GM12878 (cell line): Measurements from ENCODE around the gene LRFN2. TPM values are rescaled to one million over a fixed set of nuclear protein-coding genes. Genes with fewer than 3 reads are reported as not detected.

Source experiments
- ATAC-seq: fragments of 200-7000 bp; cut with Tn5 transposase; 3 replicates; pipeline ENCODE4 v1.9.1; 2020; ENCODE audit warnings: mild to moderate bottlenecking, moderate library complexity
- BruUV-seq: library from RNA; stranded (reverse); fragments of 400-500 nt; replicated peaks from 2 replicates; lab custom pipeline; 2021; lab: Mats Ljungman, UMichigan
- CTCF ChIA-PET: fragments of 300-600 bp; sonication (Branson Sonifier 250); formaldehyde crosslinking; extraction: SDS; loops from one replicate; lab custom pipeline; 2021; ENCODE audit warnings: inconsistent platforms; lab: Yijun Ruan, JAX
- POLR2A ChIA-PET: fragments of 350-600 bp; formaldehyde crosslinking; extraction: SDS; loops from one replicate; lab custom pipeline; 2021; ENCODE audit warnings: inconsistent platforms; lab: Charles Lee
- RAD21 ChIA-PET: fragments of 300-600 bp; sonication (Branson Sonifier 250); formaldehyde crosslinking; loops from one replicate; lab custom pipeline; 2023; ENCODE audit warnings: antibody characterized with exemption; ENCODE audit not compliant: unreplicated experiment; lab: Charles Lee
- SMC1A ChIA-PET: fragments of 300-600 bp; sonication (Branson Sonifier 250); formaldehyde crosslinking; loops from one replicate; lab custom pipeline; 2023; ENCODE audit not compliant: unreplicated experiment, uncharacterized antibody; lab: Charles Lee
- DNase-seq: peaks from one replicate; pipeline ENCODE4 v3.0.0-alpha.2; 2011; ENCODE audit warnings: low read depth, low spot score
- FAIRE-seq: peaks from 3 replicates; lab custom pipeline; 2011; peaks lifted over from hg19 to GRCh38; lab: Jason Lieb, UNC
- H2AFZ ChIP-seq: 2 replicates; pipeline ENCODE4 v1.6.0; 2011; ENCODE audit warnings: low read depth, low read length, control low read depth; ENCODE audit not compliant: control insufficient read depth
- H3K27ac ChIP-seq: 2 replicates; pipeline ENCODE4 v1.5.1; 2011; ENCODE audit warnings: control low read depth; ENCODE audit not compliant: control insufficient read depth, insufficient read depth
- H3K27me3 ChIP-seq, 2 experiments: replicated peaks in 1 of 2; 2 replicates each; pipeline versions ENCODE4 v1.6.0 to v1.6.1; 2011; ENCODE audit warnings: low read length in 1 of 2; ENCODE audit not compliant: control insufficient read depth in 2 of 2, insufficient read depth in 2 of 2
- H3K36me3 ChIP-seq, 2 experiments: 2 replicates each; pipeline ENCODE4 v1.5.1; 2011; ENCODE audit warnings: low read length in 1 of 2; ENCODE audit not compliant: control insufficient read depth in 2 of 2, insufficient read depth in 2 of 2
- H3K4me1 ChIP-seq: 2 replicates; pipeline ENCODE4 v1.6.1; 2011; ENCODE audit warnings: mild to moderate bottlenecking, low read length, moderate library complexity, mixed read lengths; ENCODE audit not compliant: control insufficient read depth, insufficient read depth
- H3K4me2 ChIP-seq: 2 replicates; pipeline ENCODE4 v1.6.0; 2011; ENCODE audit warnings: control low read depth; ENCODE audit not compliant: control insufficient read depth, insufficient read depth
- H3K4me3 ChIP-seq: fragments of 200-600 bp; sonication (generic); 2 replicates; pipeline ENCODE4 v1.5.1; 2016
- H3K79me2 ChIP-seq: 2 replicates; pipeline ENCODE4 v1.6.0; 2011; ENCODE audit warnings: low read length; ENCODE audit not compliant: control insufficient read depth, insufficient read depth
- H3K9ac ChIP-seq: 2 replicates; pipeline ENCODE4 v1.8.0; 2011; ENCODE audit warnings: low read length, control low read depth, mixed read lengths; ENCODE audit not compliant: control insufficient read depth, insufficient read depth
- H3K9me3 ChIP-seq: replicated peaks from 3 replicates; pipeline ENCODE4 v1.5.1; 2011; ENCODE audit warnings: mild to moderate bottlenecking, low read length; ENCODE audit not compliant: control insufficient read depth, insufficient read depth
- H4K20me1 ChIP-seq: 2 replicates; pipeline ENCODE4 v1.6.0; 2011; ENCODE audit not compliant: control insufficient read depth, insufficient read depth
- GATAD2B ChIP-seq: fragments of 450-650 bp; conservative IDR thresholded peaks from 2 replicates; pipeline ENCODE4 v1.6.1; 2017; ENCODE audit warnings: low read depth, mild to moderate bottlenecking, moderate library complexity
- HCFC1 ChIP-seq: fragments of 150-350 bp; IDR thresholded peaks from 2 replicates; pipeline ENCODE4 v1.6.1; 2014; ENCODE audit warnings: low read length
- NR2C2 ChIP-seq: IDR thresholded peaks from 2 replicates; pipeline ENCODE4 v1.6.1; 2011; ENCODE audit warnings: borderline replicate concordance, low read depth; ENCODE audit not compliant: control insufficient read depth, insufficient read length
- RAD21 ChIP-seq: IDR thresholded peaks from 2 replicates; pipeline ENCODE4 v1.6.1; 2011; ENCODE audit warnings: mild to moderate bottlenecking, low read depth, low read length, moderate library complexity; ENCODE audit not compliant: insufficient read depth
- TCF7 ChIP-seq: IDR thresholded peaks from 2 replicates; pipeline ENCODE4 v1.6.1; 2014; ENCODE audit warnings: antibody characterized with exemption, borderline replicate concordance
- WGBS: methylation state at CpG from one replicate; pipeline ENCODE4 v1.1.6; 2016; ENCODE audit warnings: low lambda C conversion rate; ENCODE audit not compliant: insufficient replicate concordance, insufficient coverage; ENCODE audit errors: missing lambda C conversion rate; 5-methylcytosine and 5-hydroxymethylcytosine counted together
- in situ Hi-C: fragments of 300-500 bp; cut with MboI; formaldehyde crosslinking; loops from 9 replicates; pipeline ENCODE4 v1.14.3; 2018; ENCODE audit warnings: mixed read lengths
- intact Hi-C: fragments of 100-400 bp; cut with micrococcal nuclease; formaldehyde crosslinking; loops from one replicate; pipeline ENCODE4 v1.14.2; 2022; ENCODE audit not compliant: unreplicated experiment
- polyA plus RNA-seq, 11 experiments: library from polyadenylated mRNA; depleted of rRNA in 4 of 11; unstranded in 6 of 11; stranded (reverse) in 5 of 11; fragments of >200 nt; fragmentation: Nextera tagmentation in 4 of 11; fragmentation: Illumina TruSeq in 1 of 11; extraction: Ambion mirVana in 4 of 11; extraction: Trizol in 1 of 11; gene quantifications; 1 replicate in 1 of 11; 2 replicates in 10 of 11; pipeline versions ENCODE4 v1.2.1 to v1.2.3, GENCODE V29; 2011 to 2016; ENCODE audit warnings: inconsistent platforms in 2 of 11, missing spikeins in 2 of 11, low read depth in 1 of 11
- total RNA-seq, 4 experiments: library from RNA; depleted of rRNA in 3 of 4; stranded (reverse); fragments of >200 nt in 3 of 4; fragmentation: Illumina TruSeq in 1 of 4; extraction: Trizol in 1 of 4; gene quantifications; 2 replicates each; pipeline versions ENCODE4 v1.2.1 to v1.2.3, GENCODE V29; 2013 to 2021
- TF ChIP-seq, protein P1 (sequence below): IDR thresholded peaks from 2 replicates; pipeline ENCODE4 v1.6.1; 2012; ENCODE audit warnings: improper control_type of control experiment, low read depth, low read length; ENCODE audit not compliant: insufficient replicate concordance
- TF ChIP-seq, protein P2 (sequence below): fragments of 450-650 bp; formaldehyde crosslinking; IDR thresholded peaks from 2 replicates; pipeline ENCODE4 v1.4.0; 2022; ENCODE audit warnings: mild to moderate bottlenecking, moderate library complexity
- TF ChIP-seq, protein P3 (sequence below): IDR thresholded peaks from 2 replicates; pipeline ENCODE4 v1.6.1; 2012; ENCODE audit warnings: low read length, inconsistent platforms
- TF ChIP-seq, protein P4 (sequence below): fragments of 450-650 bp; IDR thresholded peaks from 2 replicates; pipeline ENCODE4 v1.6.1; 2017; ENCODE audit warnings: mild to moderate bottlenecking, moderate library complexity

LRFN2 gene
- total and polyA plus RNA-seq, 10 of the 15 experiments (the other 5 are each of a cell fraction or from before 2014, with no cell fraction given), result not detected

DNA sequence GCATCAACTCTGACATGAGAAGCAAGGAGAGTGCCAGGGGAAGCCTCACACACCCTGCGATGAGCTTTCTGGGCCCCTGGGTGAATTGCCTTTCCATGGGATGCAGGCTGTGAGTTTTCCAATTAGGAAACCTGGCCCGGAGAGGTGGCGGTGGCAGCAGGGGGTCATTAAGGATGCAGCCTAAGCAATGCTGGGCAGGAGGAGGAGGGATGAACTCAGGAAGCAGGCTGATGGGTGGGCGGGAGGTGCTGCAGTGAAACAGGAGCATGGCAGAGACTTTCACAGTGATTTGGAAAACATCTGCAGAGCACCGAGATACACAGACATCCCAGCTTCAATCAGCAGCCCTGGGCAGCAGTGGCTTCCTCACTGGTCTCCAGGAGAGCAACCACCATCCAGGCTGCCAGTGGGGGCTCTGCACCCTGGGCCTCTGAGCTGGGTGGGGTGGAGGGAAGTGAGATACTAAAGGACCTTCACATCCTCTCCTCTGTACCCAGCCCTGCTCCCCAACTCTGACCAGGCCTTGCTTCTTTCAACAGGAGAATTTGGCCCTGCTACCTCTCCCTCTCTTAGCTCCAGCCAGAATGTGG is 44.9 kb downstream of the LRFN2 start:
- CTCF ChIA-PET, result no interaction called here
- no peaks in the 10 kb centered on the region; a peak in 3 of 4 replicates for H3K27me3 ChIP-seq
- TF ChIP-seq, protein P1, sequence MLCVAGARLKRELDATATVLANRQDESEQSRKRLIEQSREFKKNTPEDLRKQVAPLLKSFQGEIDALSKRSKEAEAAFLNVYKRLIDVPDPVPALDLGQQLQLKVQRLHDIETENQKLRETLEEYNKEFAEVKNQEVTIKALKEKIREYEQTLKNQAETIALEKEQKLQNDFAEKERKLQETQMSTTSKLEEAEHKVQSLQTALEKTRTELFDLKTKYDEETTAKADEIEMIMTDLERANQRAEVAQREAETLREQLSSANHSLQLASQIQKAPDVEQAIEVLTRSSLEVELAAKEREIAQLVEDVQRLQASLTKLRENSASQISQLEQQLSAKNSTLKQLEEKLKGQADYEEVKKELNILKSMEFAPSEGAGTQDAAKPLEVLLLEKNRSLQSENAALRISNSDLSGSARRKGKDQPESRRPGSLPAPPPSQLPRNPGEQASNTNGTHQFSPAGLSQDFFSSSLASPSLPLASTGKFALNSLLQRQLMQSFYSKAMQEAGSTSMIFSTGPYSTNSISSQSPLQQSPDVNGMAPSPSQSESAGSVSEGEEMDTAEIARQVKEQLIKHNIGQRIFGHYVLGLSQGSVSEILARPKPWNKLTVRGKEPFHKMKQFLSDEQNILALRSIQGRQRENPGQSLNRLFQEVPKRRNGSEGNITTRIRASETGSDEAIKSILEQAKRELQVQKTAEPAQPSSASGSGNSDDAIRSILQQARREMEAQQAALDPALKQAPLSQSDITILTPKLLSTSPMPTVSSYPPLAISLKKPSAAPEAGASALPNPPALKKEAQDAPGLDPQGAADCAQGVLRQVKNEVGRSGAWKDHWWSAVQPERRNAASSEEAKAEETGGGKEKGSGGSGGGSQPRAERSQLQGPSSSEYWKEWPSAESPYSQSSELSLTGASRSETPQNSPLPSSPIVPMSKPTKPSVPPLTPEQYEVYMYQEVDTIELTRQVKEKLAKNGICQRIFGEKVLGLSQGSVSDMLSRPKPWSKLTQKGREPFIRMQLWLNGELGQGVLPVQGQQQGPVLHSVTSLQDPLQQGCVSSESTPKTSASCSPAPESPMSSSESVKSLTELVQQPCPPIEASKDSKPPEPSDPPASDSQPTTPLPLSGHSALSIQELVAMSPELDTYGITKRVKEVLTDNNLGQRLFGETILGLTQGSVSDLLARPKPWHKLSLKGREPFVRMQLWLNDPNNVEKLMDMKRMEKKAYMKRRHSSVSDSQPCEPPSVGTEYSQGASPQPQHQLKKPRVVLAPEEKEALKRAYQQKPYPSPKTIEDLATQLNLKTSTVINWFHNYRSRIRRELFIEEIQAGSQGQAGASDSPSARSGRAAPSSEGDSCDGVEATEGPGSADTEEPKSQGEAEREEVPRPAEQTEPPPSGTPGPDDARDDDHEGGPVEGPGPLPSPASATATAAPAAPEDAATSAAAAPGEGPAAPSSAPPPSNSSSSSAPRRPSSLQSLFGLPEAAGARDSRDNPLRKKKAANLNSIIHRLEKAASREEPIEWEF, result no peak
- TF ChIP-seq HCFC1 (no peak), GATAD2B (no peak), NR2C2 (no peak), RAD21 (no peak), TCF7 (no peak)
- TF ChIP-seq, protein P2, sequence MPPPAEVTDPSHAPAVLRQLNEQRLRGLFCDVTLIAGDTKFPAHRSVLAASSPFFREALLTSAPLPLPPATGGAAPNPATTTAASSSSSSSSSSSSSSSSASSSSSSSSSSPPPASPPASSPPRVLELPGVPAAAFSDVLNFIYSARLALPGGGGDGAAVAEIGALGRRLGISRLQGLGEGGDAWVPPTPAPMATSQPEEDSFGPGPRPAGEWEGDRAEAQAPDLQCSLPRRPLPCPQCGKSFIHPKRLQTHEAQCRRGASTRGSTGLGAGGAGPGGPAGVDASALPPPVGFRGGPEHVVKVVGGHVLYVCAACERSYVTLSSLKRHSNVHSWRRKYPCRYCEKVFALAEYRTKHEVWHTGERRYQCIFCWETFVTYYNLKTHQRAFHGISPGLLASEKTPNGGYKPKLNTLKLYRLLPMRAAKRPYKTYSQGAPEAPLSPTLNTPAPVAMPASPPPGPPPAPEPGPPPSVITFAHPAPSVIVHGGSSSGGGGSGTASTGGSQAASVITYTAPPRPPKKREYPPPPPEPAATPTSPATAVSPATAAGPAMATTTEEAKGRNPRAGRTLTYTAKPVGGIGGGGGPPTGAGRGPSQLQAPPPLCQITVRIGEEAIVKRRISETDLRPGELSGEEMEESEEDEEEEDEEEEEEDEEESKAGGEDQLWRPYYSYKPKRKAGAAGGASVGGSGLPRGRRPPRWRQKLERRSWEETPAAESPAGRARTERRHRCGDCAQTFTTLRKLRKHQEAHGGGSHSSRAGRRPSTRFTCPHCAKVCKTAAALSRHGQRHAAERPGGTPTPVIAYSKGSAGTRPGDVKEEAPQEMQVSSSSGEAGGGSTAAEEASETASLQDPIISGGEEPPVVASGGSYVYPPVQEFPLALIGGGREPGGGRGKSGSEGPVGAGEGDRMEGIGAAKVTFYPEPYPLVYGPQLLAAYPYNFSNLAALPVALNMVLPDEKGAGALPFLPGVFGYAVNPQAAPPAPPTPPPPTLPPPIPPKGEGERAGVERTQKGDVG (CRISPR knock-in tag), result no peak
- TF ChIP-seq, protein P3, sequence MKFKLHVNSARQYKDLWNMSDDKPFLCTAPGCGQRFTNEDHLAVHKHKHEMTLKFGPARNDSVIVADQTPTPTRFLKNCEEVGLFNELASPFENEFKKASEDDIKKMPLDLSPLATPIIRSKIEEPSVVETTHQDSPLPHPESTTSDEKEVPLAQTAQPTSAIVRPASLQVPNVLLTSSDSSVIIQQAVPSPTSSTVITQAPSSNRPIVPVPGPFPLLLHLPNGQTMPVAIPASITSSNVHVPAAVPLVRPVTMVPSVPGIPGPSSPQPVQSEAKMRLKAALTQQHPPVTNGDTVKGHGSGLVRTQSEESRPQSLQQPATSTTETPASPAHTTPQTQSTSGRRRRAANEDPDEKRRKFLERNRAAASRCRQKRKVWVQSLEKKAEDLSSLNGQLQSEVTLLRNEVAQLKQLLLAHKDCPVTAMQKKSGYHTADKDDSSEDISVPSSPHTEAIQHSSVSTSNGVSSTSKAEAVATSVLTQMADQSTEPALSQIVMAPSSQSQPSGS, result no peak
- TF ChIP-seq, protein P4, sequence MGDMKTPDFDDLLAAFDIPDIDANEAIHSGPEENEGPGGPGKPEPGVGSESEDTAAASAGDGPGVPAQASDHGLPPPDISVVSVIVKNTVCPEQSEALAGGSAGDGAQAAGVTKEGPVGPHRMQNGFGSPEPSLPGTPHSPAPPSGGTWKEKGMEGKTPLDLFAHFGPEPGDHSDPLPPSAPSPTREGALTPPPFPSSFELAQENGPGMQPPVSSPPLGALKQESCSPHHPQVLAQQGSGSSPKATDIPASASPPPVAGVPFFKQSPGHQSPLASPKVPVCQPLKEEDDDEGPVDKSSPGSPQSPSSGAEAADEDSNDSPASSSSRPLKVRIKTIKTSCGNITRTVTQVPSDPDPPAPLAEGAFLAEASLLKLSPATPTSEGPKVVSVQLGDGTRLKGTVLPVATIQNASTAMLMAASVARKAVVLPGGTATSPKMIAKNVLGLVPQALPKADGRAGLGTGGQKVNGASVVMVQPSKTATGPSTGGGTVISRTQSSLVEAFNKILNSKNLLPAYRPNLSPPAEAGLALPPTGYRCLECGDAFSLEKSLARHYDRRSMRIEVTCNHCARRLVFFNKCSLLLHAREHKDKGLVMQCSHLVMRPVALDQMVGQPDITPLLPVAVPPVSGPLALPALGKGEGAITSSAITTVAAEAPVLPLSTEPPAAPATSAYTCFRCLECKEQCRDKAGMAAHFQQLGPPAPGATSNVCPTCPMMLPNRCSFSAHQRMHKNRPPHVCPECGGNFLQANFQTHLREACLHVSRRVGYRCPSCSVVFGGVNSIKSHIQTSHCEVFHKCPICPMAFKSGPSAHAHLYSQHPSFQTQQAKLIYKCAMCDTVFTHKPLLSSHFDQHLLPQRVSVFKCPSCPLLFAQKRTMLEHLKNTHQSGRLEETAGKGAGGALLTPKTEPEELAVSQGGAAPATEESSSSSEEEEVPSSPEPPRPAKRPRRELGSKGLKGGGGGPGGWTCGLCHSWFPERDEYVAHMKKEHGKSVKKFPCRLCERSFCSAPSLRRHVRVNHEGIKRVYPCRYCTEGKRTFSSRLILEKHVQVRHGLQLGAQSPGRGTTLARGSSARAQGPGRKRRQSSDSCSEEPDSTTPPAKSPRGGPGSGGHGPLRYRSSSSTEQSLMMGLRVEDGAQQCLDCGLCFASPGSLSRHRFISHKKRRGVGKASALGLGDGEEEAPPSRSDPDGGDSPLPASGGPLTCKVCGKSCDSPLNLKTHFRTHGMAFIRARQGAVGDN, result no peak

More for the DNA sequence above, 44.9 kb downstream of the LRFN2 start:
- H3K9me3 ChIP-seq, result no peaks in the 10 kb centered on the region
- 29% methylated on average over 4 of the region's 5 CpGs for WGBS
- no peaks in the 10 kb centered on the region for H3K36me3 ChIP-seq
- H2AFZ ChIP-seq, result no peak overlapping the region
- ChIA-PET POLR2A (no interaction called here), SMC1A (no interaction called here), RAD21 (no interaction called here)
- no TSS peak for BruUV-seq
- ATAC-seq, result no peak
- intact Hi-C loops, result no loop called here
- no peaks in the 10 kb centered on the region for H4K20me1 ChIP-seq
- H3K79me2 ChIP-seq, result no peaks in the 10 kb centered on the region
- no peaks in the 10 kb centered on the region for H3K4me1 ChIP-seq
- DNase-seq, result no peak
- H3K4me3 ChIP-seq, result no peak overlapping the region
- no peak overlapping the region for H3K27ac ChIP-seq
- in situ Hi-C loops, result no loop called here
- H3K9ac ChIP-seq, result no peak overlapping the region
- H3K4me2 ChIP-seq, result no peak overlapping the region
- FAIRE-seq, result no peak
